Kasumi-1 (cell line): ENCODE results near the gene GABBR2.

Experiments used
- DNase-seq, 2 experiments: peaks; one replicate each; lab custom pipeline; 2025; lab: John Stamatoyannopoulos, UW

GABBR2 gene

DNA sequence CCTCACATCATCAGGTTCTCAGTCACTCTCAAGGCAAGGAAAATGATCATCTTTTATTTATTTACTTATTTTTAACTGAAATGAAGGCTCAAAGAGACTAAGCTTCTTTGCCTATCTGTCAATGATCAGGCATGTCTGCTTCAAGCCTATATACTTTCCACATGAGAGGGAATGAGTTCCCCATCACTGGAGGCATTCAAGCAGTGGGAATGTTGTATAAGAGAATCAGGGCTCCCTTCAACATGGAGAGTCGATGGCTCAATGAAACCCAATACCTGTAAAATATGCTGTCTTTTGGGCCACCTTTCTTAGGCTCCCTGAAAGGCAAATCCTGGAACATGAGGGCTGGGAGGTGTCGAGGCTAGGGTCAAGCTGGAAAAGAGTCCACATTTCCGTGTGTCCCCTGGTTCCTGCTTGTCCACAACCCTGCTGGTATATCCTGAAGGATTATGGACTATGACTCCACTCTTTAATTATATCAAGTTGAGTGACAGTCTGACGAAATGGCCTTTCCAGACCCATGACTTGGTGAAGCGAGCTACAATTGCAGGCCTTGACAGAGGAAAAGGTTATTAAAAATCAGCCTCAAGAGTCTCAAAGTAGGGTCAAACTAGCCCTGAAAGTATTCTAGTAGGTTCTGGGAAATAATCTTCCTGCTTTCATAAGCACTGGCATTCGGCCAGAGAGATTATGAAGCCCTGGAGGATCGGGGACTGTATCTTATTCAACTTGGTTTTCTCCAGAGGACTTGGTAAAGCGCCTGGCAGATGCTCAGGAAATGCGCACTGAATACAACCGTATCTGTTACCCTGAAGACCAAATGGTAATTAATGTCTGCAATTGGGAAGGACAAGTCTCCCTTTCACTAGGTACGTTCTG, 307.4 kb downstream of the GABBR2 start:
- no peak for DNase-seq

DNA sequence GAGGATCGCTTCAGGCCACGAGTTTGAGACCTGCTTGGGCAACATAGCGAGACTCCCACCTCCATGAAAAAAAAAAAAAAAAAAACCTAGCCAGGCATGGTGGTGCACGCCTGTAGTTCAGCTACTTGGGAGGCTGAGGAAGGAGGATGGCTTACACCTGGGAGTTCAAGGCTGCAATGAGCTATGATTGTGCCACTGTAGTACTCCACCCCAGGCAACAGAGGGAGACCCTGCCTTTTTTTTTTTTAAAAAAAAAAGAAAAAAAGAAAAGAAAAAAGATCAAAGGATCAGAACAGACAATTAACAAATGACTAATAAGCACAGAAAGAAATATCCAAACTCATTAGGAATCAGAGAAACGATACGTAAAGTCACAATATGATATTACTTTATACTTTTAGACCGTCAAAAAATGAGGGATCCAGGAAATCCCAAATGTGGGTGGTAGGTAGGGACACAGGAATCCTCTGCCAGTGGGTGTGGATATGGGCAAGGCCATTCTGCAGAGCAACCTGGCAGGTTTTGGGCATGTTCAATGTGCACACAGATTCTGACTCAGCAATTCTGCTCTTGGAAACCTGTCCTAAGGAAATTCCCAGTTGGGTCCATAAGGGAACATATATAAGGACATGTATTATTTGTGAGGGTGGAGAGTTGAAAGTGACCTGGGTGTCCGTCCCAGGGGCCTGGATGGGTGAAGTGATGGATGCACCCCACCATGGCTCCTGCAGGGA, 308.6 kb downstream of the GABBR2 start:
- no peak for DNase-seq

DNA sequence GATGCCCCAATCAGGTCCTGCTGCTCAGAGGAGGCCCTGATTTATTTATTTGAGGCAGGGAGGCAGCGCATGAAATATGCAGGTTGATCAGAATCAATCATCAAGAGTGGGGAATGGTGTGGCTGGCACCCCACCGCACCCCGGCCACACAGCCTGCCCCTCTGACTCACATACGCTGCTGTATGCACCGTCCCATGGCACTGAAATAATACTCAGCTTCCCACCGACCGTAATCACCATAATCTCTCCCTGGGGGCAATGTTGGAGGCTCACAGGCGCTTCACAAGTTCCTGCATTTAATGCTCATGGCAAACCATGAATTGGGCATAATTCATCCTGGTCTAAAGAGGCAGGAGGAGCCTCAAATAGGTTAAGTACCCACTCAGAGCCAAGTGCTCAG, 312.1 kb downstream of the GABBR2 start:
- no peak for DNase-seq

DNA sequence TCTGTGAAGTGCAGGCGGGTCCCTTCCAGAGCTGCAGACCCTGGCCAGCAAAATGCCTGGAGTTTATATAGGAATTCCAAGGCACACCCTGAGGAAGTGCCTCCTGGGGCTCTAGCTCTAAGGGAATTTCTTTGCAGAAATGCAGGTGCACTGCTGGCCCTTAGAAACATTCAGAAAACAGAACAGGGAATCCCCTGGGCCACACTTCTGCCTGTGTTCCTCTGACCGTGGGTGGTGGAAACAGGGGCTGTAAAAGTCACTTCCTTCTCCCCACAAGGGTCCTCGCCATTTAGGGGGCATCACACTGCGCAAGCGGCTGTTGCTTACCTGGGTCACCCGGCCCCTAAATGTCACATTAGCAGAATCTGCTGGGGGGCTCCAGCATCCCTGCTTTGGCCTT, 312.5 kb downstream of the GABBR2 start:
- no peak for DNase-seq

DNA sequence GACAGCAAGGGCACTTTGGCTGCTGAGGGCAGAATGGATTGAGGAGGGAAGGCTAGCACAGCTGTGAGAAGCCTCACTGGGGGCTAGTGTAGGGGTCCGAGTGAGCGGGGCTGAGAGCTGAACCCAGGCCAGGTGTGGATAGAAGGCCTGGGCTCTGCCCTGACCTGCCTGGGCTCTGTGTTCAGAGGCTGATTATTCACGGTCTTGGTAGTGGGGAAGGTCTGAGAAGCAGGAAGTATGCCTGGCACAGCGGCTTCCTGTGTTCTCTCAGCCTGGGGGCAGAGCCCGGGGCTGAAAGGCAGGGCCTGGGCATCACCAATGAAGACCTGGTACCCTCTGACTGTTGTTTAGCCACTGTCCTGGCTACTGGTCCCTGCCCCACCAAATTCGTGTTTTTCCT, 316.9 kb downstream of the GABBR2 start:
- DNase-seq: no peak

DNA sequence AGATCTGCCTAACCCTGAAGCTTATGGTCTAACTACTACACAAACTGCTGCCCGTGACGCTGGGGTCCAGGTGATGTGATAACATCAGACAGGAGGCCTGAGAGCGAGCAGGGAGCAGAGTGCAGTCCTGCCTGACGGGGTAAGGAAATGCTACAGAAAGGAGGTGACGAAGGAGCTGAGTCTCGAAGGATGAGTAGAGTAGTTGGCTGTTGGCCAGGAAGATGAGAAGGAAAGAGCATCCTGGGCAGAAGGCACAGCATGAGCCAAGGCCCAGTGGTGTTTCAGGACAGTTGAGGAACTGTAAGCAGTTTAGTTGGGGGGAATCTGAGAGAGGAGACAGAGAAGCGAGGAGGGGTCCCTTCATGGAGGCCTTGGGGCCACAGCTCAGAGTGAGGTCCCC, 317.3 kb downstream of the GABBR2 start:
- no peak for DNase-seq

DNA sequence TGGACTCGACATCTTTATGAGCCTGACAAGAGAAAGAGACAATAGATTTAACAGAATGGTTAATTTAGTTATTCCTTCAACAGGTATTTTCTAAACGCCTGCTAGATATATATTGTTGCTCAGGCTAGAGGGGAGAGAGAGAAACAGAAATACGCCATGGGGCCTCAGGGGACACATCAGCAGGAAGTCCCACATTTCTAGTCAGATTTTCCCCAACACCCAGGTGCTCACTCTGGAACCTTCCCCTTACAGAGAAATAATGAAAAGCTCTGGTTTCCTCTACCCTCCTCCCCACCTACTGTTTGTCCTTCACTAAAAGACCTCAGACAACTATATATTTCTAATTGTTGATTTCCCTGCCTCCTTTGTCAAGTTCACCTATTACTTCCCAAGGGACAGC, 323.0 kb downstream of the GABBR2 start:
- DNase-seq: no peak

DNA sequence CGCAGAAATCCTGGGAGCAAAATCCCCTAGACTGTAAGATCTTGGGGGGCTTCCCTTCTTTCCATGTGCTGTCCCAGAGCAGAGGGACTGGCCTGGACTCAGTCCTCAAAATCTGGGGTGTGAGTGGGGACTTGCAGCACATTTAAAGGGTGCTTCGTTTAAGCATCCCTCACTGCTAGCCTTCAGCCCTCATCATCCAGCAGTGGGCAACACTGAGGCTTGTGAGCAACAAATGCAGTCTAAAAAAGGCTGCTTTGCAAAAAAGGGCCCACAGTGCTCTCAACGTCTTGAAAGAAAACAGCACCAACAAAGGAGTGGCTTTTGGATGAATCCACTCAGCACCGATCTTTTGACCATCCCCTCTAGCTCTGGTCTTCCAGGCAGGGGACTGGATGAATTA, 325.0 kb downstream of the GABBR2 start:
- DNase-seq: no peak

DNA sequence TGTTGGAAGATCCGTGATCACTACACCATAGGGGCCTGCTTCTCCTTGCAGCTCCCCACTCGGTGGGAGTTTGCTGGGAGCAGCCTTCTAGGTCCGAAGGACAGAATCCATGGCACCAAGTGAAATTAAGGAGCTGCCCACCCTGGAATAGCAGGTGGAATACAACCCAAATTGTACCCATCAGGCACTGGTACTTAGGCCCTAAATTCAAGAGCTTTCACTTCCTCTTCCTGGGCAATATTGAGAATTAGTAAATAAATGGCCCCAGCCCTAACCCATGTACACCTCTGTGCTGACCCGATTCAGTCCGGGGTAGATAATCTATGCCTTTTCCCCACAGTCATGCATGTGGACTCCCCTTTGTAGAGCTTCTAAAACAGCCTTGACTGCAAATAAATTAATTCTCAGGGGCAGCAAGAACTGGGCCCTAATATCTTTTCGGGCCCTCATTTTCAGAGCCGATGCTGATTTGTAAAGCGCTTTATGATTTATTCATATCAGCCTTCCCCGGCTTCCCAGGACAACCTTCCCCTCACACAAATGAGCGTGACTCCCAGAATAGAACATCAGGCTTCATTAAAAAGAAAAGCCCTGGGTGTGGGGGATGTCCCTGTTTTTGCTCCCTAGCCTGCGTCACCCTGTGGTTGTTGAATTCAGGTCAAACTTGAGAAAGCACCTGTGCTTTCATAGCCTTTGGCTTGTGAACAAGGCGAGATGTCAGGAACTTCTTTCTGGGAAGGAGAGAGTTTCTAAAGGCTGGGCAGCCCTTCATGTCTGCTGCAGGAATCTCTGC, 327.2 kb downstream of the GABBR2 start:
- DNase-seq: no peak

DNA sequence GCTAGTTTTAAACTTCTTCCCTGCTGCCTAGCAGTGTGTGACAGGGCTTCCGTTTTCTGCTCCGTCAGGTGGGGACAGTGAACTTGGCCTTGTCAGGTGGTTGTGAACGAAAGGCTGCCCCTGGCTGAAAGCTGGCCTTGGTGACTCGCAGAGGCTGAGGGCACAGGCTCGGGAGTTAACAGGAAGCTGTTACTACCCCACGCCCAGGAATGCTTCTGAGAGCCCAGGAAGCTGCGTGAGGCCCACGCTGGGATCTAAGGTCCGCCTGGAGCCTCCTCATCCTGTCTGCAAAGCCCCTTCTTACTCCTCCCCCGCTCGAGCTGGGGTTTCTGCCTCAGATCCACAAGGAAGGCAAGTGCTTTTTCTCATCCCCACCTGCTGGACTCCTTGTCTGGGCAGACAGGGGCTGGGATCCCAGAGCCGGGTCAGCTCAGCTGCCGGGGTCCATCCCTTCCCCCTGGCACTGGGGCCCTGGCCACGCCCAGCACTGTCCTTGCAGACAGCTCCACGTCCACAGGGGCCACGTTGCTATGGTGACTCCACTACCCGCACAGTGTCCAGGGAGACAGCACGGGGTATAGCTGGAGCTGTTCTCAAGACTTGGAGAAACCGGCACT, 328.6 kb downstream of the GABBR2 start:
- DNase-seq: no peak

DNA sequence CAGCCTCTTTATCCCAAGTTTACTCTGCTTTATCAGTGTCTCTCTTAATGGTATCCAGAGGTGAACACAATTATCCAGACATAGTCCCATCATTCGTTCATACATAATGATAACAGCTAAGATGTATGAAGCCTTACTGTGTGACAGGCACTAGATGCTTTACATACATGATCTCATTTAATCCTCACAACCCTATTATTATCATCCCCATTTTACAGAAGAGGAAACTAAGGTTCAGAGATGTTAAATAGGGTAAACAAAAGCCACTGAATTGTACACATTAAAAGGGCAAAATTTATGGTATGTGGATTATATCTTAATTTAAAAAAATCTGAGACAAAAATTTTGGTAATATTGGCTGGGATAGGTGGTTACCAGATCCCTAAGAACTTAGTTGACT, 329.2 kb downstream of the GABBR2 start:
- no peak for DNase-seq

DNA sequence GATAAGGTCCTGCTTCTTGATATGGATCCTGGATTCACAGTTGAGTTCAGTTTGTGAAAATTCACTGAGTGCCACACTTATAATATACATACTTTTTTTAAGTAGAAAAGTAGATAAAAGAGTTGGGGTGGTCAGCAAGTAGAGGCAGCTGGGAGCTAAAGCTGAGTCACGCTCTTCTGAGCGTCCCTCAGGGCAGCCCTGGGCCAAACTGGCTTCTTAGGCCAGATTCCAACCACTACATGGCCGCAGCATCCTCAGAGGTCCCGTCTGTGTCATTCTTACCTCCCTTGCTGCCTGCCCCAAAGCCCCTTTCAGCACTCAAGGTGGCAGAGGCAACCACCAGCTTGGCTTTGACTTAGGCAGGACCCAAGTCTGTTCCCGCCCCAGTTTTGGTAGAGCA, 329.9 kb downstream of the GABBR2 start:
- DNase-seq: no peak

DNA sequence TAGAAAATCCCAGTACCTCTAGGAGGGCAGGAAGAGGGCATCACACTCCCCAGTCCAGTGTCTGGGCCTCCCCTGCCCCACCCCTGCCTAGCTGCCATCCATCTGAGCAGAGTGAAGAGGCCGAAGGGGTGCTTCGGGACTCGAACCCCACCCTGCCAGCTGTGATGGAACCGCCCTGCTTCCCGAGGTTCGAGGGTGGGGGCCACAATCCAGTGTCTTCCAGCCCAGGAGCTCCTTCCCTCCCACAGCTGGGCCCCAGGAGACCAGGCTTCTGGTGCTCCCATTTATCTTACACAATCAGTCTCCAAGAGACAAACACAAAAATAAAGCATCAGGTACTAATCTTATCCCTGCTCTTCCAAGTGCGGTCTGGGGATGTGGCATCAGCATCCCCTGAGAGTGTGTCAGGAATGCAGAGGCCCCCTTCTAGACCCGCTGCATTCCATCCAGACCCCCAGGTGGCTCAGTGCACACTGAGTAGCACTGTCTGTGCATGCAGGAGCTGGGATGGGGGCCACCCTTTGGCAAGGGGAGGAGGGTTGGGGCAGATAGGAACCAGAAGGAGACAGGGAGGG, 330.4 kb downstream of the GABBR2 start:
- DNase-seq: no peak

DNA sequence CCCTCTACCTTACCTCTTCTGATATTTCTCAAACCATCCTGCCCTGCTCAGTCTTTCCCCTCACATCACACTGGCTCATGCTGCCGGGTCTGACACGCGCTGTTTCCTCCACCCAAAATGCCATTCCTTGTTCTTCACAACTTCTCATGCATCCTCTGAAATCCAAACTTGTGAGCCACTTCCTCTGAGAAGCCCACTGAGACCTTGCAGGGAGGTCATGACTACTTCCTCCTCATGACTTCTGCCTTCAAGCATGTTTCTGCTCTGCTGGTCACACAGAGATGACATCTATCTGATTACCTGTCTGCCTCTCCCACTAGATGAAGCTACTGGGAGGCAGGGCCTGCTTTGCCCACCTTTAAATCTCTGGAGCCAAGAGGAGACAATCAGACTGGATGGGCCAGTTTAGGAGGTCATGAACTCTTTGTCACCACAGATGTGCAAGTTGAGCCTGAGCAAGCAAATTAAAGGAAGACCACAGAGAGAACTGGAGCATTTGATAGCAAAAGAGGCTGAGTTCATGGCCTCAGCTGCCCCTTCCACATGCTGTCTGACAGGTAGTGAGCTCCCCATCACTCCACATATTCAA, 333.5 kb downstream of the GABBR2 start:
- no peak for DNase-seq

DNA sequence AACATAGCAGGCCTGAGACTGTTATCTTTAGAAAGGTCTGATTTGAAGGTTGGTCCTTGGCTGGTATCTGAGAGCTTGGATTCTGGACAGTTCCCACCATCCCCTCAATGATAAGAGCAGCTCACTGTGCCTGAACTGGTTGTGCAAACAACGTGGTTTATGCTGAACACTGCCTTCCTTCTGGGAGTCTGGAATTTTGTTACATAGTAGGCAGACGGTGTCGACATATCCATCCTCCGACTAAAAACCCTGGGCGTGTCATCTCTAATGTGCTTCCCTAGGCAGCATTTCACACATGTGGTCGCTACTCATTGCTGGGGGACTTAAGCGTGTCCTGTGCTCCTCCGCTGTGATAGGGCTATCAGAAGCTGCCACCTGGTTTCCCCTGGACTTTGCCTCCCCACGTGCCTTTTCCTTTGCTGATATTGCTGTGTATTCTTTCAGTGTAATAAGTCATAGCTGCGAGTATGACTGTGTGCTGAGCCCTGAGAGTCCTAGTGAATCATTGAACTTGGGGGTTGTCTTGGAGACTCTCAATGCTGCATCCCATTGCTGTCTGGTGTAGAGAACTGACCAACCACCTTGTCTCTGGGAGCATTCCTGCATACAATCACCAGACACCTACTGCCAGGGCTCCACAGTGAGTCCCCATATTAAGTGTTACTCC, 334.2 kb downstream of the GABBR2 start:
- DNase-seq: no peak

DNA sequence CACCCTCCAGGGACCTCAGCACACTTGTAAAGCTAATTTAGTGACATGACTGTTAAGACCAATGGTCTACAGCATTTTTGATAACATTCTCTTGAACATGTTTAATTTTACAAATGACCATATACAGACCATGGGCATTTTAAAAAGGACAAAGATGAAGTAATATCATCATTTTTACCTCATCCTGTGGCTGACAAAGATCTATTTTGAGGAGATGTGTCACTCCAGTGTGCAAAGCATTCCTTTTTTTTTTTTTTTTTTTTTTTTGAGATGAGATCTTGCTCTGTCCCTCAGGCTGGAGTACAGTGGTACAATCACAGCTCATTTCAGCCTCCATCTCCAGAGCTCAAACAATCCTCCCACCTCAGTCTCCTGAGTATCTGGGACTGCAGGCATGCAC, 335.1 kb downstream of the GABBR2 start:
- no peak for DNase-seq

DNA sequence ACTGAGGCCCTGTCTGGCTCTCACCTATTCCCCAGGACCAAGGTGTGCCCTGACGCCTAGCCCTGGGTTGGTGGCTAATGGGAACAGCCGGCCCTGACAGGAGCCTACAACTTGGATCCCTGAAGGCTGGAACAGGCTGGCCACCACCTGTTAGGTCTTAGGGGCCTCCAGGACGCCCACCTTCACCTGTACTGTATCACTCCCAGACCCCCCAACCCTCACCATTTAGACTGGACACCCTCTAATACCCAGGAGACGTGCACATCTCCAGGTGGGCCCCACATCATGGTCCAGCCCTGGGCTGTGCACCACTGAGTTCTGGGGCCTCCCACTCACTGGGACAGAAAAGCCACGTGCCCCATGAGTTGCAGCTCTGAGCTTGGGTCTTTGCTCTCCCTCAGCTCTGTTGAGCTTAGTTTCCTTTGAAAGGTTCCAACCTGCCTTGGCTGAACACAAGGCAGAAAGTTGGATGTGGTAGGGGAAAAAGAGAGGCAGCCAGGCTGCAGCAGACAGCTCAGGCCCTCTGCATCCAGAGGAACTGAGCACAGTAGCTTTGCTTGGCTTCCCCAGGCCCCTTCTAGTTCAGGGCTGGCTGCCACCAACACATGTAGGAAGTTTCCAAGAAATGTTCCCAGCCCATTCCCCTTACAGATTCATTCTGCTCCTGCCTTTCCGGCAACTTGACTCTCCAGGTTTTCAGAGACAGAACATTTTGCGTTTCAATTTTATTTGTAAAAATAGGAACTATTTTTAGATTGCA, 336.5 kb downstream of the GABBR2 start:
- DNase-seq: no peak

DNA sequence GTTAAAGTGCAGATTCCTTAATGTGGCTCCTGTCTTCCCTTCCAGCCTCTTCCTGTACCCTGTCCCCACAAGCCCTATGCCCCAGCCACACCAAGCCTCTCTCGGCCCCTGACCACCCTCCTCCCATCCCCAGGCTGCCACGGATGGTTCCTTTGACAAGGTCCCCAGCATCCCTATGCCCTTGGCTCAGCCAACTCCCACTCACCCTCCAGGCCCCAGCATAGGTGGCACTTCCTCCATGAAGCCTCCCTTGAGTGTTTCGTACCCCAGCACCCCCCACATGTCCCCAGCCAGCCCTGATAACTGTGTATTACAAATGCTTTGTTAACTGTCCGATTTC, 337.8 kb downstream of the GABBR2 start:
- no peak for DNase-seq

DNA sequence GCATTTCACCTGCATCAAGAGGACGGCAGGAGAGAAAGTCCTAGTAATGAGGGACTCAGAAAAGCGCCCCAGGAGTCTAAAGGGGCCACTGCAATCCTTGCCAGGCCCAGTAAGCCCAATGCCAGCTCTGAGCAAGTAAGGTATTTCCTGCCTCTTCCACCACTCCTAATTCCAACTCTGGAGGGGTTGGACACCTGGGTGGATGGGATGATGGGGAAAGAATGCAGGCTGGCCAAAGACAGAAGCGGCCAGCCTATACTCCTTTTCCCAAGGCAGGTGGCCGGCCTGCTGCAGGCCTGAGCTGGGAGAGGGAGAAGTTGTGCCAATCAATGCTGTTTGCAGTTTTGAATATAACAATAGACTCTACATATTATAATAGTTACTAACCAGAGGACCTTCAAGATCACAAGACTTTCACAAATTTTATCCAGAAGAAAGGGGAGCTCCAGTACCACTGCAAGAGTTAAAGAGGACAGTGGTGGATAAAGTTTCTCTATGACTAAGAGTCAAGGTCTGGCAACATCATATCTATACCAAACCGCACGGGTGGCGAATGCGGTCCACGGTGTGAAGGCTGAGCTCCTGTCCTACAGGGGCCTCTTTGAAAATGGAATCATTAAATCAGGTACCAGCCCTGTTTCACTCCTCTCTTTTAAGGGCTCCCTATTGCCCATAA, 338.3 kb downstream of the GABBR2 start:
- no peak for DNase-seq

DNA sequence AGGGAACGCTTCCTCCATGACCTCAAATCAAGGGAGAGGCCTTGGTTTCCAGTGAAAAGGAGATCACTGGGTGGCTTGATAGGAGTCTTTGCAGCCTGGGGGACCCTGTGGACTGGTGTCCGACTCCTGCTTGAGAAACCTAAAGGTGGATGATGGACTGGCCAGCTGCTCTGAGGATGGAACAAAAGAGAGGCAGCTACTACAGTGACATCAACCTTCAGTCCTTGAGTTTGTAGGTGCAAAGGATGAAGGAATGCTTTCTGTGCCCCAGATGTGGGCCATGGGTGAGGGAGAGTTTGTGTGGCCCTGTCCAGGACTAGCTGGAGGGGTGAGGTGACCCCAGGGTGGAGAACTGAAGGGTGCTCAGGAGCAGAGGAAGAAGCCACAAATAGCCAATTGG, 338.8 kb downstream of the GABBR2 start:
- no peak for DNase-seq
